Lung (tissue), 12 donors: ENCODE measurements around the gene ANKS1A. TPM values are rescaled to one million over a fixed set of nuclear protein-coding genes. Genes with fewer than 3 reads are reported as not detected.

ENCODE experiments used
- ATAC-seq: fragments of 200-7000 bp; cut with Tn5 transposase; one replicate; pipeline ENCODE4 v1.9.1; 2020; ENCODE audit warnings: moderate number of reproducible peaks; ENCODE audit not compliant: insufficient read depth, low FRiP score
- DNase-seq, 3 donors: peaks; one replicate each; pipeline ENCODE4 v3.0.0-alpha.2; 2013 to 2017
- H3K27ac ChIP-seq, 2 donors: one replicate each; pipeline ENCODE4 v1.5.1; 2013; ENCODE audit warnings: mild to moderate bottlenecking in 2 of 2, moderate library complexity in 2 of 2, control low read depth in 1 of 2, inconsistent platforms in 1 of 2, low read depth in 1 of 2, low read length in 1 of 2
- H3K27me3 ChIP-seq, 3 donors: one replicate each; pipeline ENCODE4 v1.5.1; 2013; ENCODE audit warnings: low read length in 2 of 3; ENCODE audit not compliant: control insufficient read depth in 3 of 3, insufficient read depth in 3 of 3
- H3K36me3 ChIP-seq, 4 donors: one replicate each; pipeline ENCODE4 v1.5.1; 2013; ENCODE audit warnings: low read length in 4 of 4, mild to moderate bottlenecking in 1 of 4, moderate library complexity in 1 of 4; ENCODE audit not compliant: control insufficient read depth in 4 of 4, insufficient read depth in 4 of 4
- H3K4me1 ChIP-seq, 5 donors: one replicate each; pipeline ENCODE4 v1.5.1; 2013; ENCODE audit warnings: low read length in 5 of 5, mild to moderate bottlenecking in 2 of 5, moderate library complexity in 1 of 5; ENCODE audit not compliant: control insufficient read depth in 5 of 5, insufficient read depth in 5 of 5
- H3K4me3 ChIP-seq: one replicate; pipeline ENCODE4 v1.5.1; 2013; ENCODE audit warnings: mild to moderate bottlenecking, control low read depth, moderate library complexity
- H3K9ac ChIP-seq, 2 donors: one replicate each; pipeline ENCODE4 v1.5.1; 2013; ENCODE audit warnings: low read length in 2 of 2, control low read depth in 1 of 2; ENCODE audit not compliant: insufficient read depth in 1 of 2
- H3K9me3 ChIP-seq, 4 donors: one replicate each; pipeline ENCODE4 v1.5.1; 2013; ENCODE audit warnings: low read length in 3 of 4, mild to moderate bottlenecking in 1 of 4, moderate library complexity in 1 of 4; ENCODE audit not compliant: control insufficient read depth in 4 of 4, insufficient read depth in 3 of 4
- CTCF ChIP-seq: IDR thresholded peaks from 2 replicates; pipeline ENCODE4 v1.5.1; 2012; ENCODE audit warnings: mild to moderate bottlenecking; ENCODE audit errors: control extremely low read depth, extremely low read depth
- WGBS, 2 donors: extraction: QIAGEN DNeasy Blood & Tissue Kit; methylation state at CpG; one replicate each; pipeline ENCODE4 v1.1.7; 2013; 5-methylcytosine and 5-hydroxymethylcytosine counted together
- polyA plus RNA-seq, 2 donors: library from polyadenylated mRNA; stranded (reverse); fragments of 200-250 nt; gene quantifications; one replicate each; pipeline ENCODE4 v1.2.1, GENCODE V29; 2013
- total RNA-seq, 2 donors: library from RNA; depleted of rRNA in 1 of 2; stranded (reverse); fragments of >200 nt in 1 of 2; gene quantifications; one replicate each; pipeline ENCODE4 v1.2.1, GENCODE V29; 2014 to 2021
- donor health status: control.
- donor health status: control.
- donor health status: Bipolar disorder and iron deficiency.
- donor health status: healthy.
- donor health status: DM: yes; HTN: yes; CAD: no.

The ANKS1A gene
- total and polyA plus RNA-seq, 4 donors: 10.4 to 40.6 (median 24.3) TPM

GRCh38 chr6:35047265-35048011 is 158.4 kb downstream of the ANKS1A start:
- H3K4me1 ChIP-seq: peaks cover 25 to 74% (median 50%) of the 10 kb centered on the region in 5 donors
- no peaks in the 10 kb centered on the region for H3K9me3 ChIP-seq
- H3K4me3 ChIP-seq: no peak overlapping the region
- H3K27ac ChIP-seq: peak overlapping the region; percentile 74 to 86
- H3K9ac ChIP-seq: peak overlapping the region in 1 of 2 donors; percentile 57
- H3K27me3 ChIP-seq: no peaks in the 10 kb centered on the region
- peaks cover 0 to 7% (median 0%) of the 10 kb centered on the region in 4 donors for H3K36me3 ChIP-seq
- ATAC-seq (no peak), DNase-seq (peak; percentile 42 to 80 (median 76))
- 30 to 39% methylated on average over 7 of the region's 7 CpGs for WGBS, 2 donors
- TF ChIP-seq CTCF: no peak

GRCh38 chr6:35048031-35048613 is 159.1 kb downstream of the ANKS1A start:
- H3K4me1 ChIP-seq: peaks cover 25 to 81% (median 50%) of the 10 kb centered on the region in 5 donors
- H3K9ac ChIP-seq: peak overlapping the region in 1 of 2 donors; percentile 50
- no peak for DNase-seq

GRCh38 chr6:35048631-35049083 is 159.6 kb downstream of the ANKS1A start:
- peak overlapping the region; percentile 7 to 78 for H3K27ac ChIP-seq
- peak; percentile 66 to 88 (median 81) for DNase-seq
- no peak for TF ChIP-seq CTCF
- no peak overlapping the region for H3K4me3 ChIP-seq
- H3K9me3 ChIP-seq: no peaks in the 10 kb centered on the region
- H3K27me3 ChIP-seq: no peaks in the 10 kb centered on the region
- no peak overlapping the region for H3K9ac ChIP-seq
- 24 to 43% methylated on average over 11 of the region's 11 CpGs for WGBS, 2 donors
- H3K36me3 ChIP-seq: peaks cover 0 to 8% (median under 1%) of the 10 kb centered on the region in 4 donors
- H3K4me1 ChIP-seq: peaks cover 25 to 83% (median 50%) of the 10 kb centered on the region in 5 donors
- peak; percentile 14 for ATAC-seq

More at GRCh38 chr6:35048031-35048613, 159.1 kb downstream of the ANKS1A start:
- no peak for TF ChIP-seq CTCF
- no peak overlapping the region for H3K4me3 ChIP-seq
- peaks cover 0 to 5% (median 0%) of the 10 kb centered on the region in 4 donors for H3K36me3 ChIP-seq
- WGBS, 2 donors: 52 to 70% methylated on average over 12 of the region's 12 CpGs
- peak overlapping the region; percentile 74 to 78 for H3K27ac ChIP-seq
- ATAC-seq: no peak
- H3K9me3 ChIP-seq: no peaks in the 10 kb centered on the region
- H3K27me3 ChIP-seq: no peaks in the 10 kb centered on the region
